Ishikawa (cell line): ENCODE measurements around the gene DCTN5.

Experiments
- CEBPB ChIP-seq: IDR thresholded peaks from 2 replicates; pipeline ENCODE4 v1.6.1; 2012
- CREB1 ChIP-seq: IDR thresholded peaks from 2 replicates; pipeline ENCODE4 v1.6.1; 2012; ENCODE audit warnings: low read depth
- EGR1 ChIP-seq: IDR thresholded peaks from 2 replicates; pipeline ENCODE4 v1.6.1; 2012
- EP300 ChIP-seq: IDR thresholded peaks from 2 replicates; pipeline ENCODE4 v1.6.1; 2012; ENCODE audit warnings: borderline replicate concordance
- FOXM1 ChIP-seq: IDR thresholded peaks from 2 replicates; pipeline ENCODE4 v1.6.1; 2012; ENCODE audit warnings: low read depth, borderline replicate concordance
- MAX ChIP-seq: IDR thresholded peaks from 2 replicates; pipeline ENCODE4 v1.6.1; 2012
- NFIC ChIP-seq: IDR thresholded peaks from 2 replicates; pipeline ENCODE4 v1.6.1; 2012
- RAD21 ChIP-seq: IDR thresholded peaks from 2 replicates; pipeline ENCODE4 v1.6.1; 2012; ENCODE audit warnings: low read depth
- REST ChIP-seq: IDR thresholded peaks from 2 replicates; pipeline ENCODE4 v1.6.1; 2012; ENCODE audit warnings: low read depth, mild to moderate bottlenecking
- TAF1 ChIP-seq: IDR thresholded peaks from 2 replicates; pipeline ENCODE4 v1.6.1; 2012; ENCODE audit warnings: low read depth, mild to moderate bottlenecking
- TCF12 ChIP-seq: IDR thresholded peaks from 2 replicates; pipeline ENCODE4 v1.6.1; 2012; ENCODE audit warnings: low read depth
- TEAD4 ChIP-seq: IDR thresholded peaks from 2 replicates; pipeline ENCODE4 v1.6.1; 2012
- USF1 ChIP-seq: IDR thresholded peaks from 2 replicates; pipeline ENCODE4 v1.6.1; 2012
- YY1 ChIP-seq: IDR thresholded peaks from 2 replicates; pipeline ENCODE4 v1.6.1; 2012; ENCODE audit warnings: low read depth
- ZBTB7A ChIP-seq: IDR thresholded peaks from 2 replicates; pipeline ENCODE4 v1.6.1; 2012; ENCODE audit warnings: low read depth

The DCTN5 gene

GRCh38 chr16:23712976-23713375, 71.7 kb downstream of the DCTN5 start, which contains the start of gene ERN2:
Gene ERN2, minus strand, starts transcription at chr16:23713222. Its CDS starts 35 bp downstream, at chr16:23713187.
- TF ChIP-seq TAF1 (no peak), FOXM1 (no peak), CEBPB (no peak), NFIC (no peak), YY1 (no peak)

GRCh38 chr16:23716484-23716883, 75.2 kb downstream of the DCTN5 start:
- TF ChIP-seq YY1 (no peak), REST (no peak), TEAD4 (no peak), TCF12 (no peak), CEBPB (no peak), MAX (no peak), RAD21 (no peak), EGR1 (no peak), NFIC (no peak), TAF1 (no peak), CREB1 (no peak), EP300 (no peak)

GRCh38 chr16:23724096-23724784, 83.0 kb downstream of the DCTN5 start:
- TF ChIP-seq CEBPB (no peak), EGR1 (no peak), CREB1 (no peak), FOXM1 (no peak), EP300 (no peak), YY1 (no peak), TCF12 (no peak), TAF1 (no peak), MAX (no peak), NFIC (no peak), RAD21 (no peak), ZBTB7A (no peak), TEAD4 (no peak), REST (no peak), USF1 (no peak)

- TF ChIP-seq FOXM1, result no peak
- no peak for TF ChIP-seq TCF12
- no peak for TF ChIP-seq ZBTB7A
- TF ChIP-seq TEAD4, result no peak
- no peak for TF ChIP-seq MAX
- no peak for TF ChIP-seq YY1
- no peak for TF ChIP-seq USF1
- TF ChIP-seq EGR1, result no peak
- TF ChIP-seq TAF1, result no peak
Observed at GRCh38 chr16:23724785-23725131, 83.5 kb downstream of the DCTN5 start.

- TF ChIP-seq RAD21, result no peak
- no peak for TF ChIP-seq TEAD4
- TF ChIP-seq USF1, result no peak
- TF ChIP-seq NFIC, result no peak
- TF ChIP-seq TAF1, result no peak
- TF ChIP-seq MAX, result no peak
- no peak for TF ChIP-seq YY1
- no peak for TF ChIP-seq CEBPB
- no peak for TF ChIP-seq EGR1
- TF ChIP-seq TCF12, result no peak
- TF ChIP-seq FOXM1, result no peak
- TF ChIP-seq EP300, result no peak
- TF ChIP-seq ZBTB7A, result no peak
- no peak for TF ChIP-seq REST
- TF ChIP-seq CREB1, result no peak
Observed at GRCh38 chr16:23726710-23727109, 85.4 kb downstream of the DCTN5 start.
